ENCODE measurements around the gene ZNF580. TPM values are rescaled to one million over a fixed set of nuclear protein-coding genes. Genes with fewer than 3 reads are reported as not detected.

Gene ZNF580
- polyA plus RNA-seq, 3 donors from 2014 or later: 9.6 to 27.8 (median 13.8) TPM

GRCh38 chr19:55621673-55622231 lies 19.1 kb upstream of the ZNF580 start:
- peaks cover 5 to 12% (median 8%) of the 10 kb centered on the region in 3 donors for H3K27me3 Mint-ChIP-seq (ENCODE audit: low read depth in 3 of 3)
- peaks cover 22 to 33% of the 10 kb centered on the region in 2 donors for H3K4me1 Mint-ChIP-seq
- H3K9me3 Mint-ChIP-seq: no peaks in the 10 kb centered on the region
- H3K36me3 Mint-ChIP-seq: peaks cover 0 to 8% (median 4%) of the 10 kb centered on the region in 3 donors
- H3K4me3 Mint-ChIP-seq: no peak overlapping the region
- H3K27ac Mint-ChIP-seq: no peak overlapping the region
- no peak for DNase-seq

GRCh38 chr19:55622242-55622969 lies 18.4 kb upstream of the ZNF580 start:
- Mint-ChIP-seq H3K27ac (peak overlapping the region in 1 of 6 donors; percentile 69), H3K36me3 (peaks cover 0 to 6% (median 4%) of the 10 kb centered on the region in 3 donors), H3K4me1 (peaks cover 22 to 30% of the 10 kb centered on the region in 2 donors), H3K9me3 (no peaks in the 10 kb centered on the region), H3K27me3 (ENCODE audit: low read depth in 3 of 3) (peaks cover 5 to 10% (median 8%) of the 10 kb centered on the region in 3 donors), H3K4me3 (no peak overlapping the region)
- DNase-seq: no peak

- peaks cover 5 to 10% (median 8%) of the 10 kb centered on the region in 3 donors for H3K27me3 Mint-ChIP-seq (ENCODE audit: low read depth in 3 of 3)
- H3K9me3 Mint-ChIP-seq: no peaks in the 10 kb centered on the region
- peaks cover 0 to 4% (median 4%) of the 10 kb centered on the region in 3 donors for H3K36me3 Mint-ChIP-seq
- peaks cover 22 to 28% of the 10 kb centered on the region in 2 donors for H3K4me1 Mint-ChIP-seq
- no peak overlapping the region for H3K4me3 Mint-ChIP-seq
- peak overlapping the region in 2 of 6 donors; percentile 26 to 62 for H3K27ac Mint-ChIP-seq
- no peak for DNase-seq
These were observed 17.7 kb upstream of the ZNF580 start for GRCh38 chr19:55623130-55623529.

DNA sequence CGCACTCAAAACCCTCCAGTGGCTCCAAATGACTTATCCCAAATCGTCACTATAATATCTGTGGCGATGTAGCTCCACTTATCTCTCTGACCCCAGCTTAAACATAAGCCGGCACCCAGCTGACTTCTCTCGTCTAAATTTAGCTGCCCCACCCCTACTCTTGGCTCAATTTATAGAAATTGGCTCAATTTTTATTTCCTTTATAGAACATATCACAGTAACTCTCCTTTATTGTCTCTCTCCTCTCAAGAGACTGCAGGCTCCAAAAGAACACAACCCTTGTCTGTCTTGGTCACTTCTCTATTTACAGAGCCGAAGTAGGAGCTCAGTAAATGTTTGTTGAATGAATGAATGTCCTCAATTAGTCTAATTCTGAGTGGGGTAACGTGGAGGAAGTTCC lies 17.2 kb upstream of the ZNF580 start:
- no peak for DNase-seq
- Mint-ChIP-seq H3K9me3 (no peaks in the 10 kb centered on the region), H3K27ac (peak overlapping the region in 5 of 6 donors; percentile 52 to 97 (median 86)), H3K36me3 (peaks cover 0 to 4% (median 4%) of the 10 kb centered on the region in 3 donors), H3K4me1 (peaks cover 22 to 28% of the 10 kb centered on the region in 2 donors), H3K27me3 (ENCODE audit: low read depth in 3 of 3) (peaks cover 5 to 10% (median 8%) of the 10 kb centered on the region in 3 donors), H3K4me3 (peak overlapping the region in 2 of 5 donors; percentile 92 to 94)

DNA sequence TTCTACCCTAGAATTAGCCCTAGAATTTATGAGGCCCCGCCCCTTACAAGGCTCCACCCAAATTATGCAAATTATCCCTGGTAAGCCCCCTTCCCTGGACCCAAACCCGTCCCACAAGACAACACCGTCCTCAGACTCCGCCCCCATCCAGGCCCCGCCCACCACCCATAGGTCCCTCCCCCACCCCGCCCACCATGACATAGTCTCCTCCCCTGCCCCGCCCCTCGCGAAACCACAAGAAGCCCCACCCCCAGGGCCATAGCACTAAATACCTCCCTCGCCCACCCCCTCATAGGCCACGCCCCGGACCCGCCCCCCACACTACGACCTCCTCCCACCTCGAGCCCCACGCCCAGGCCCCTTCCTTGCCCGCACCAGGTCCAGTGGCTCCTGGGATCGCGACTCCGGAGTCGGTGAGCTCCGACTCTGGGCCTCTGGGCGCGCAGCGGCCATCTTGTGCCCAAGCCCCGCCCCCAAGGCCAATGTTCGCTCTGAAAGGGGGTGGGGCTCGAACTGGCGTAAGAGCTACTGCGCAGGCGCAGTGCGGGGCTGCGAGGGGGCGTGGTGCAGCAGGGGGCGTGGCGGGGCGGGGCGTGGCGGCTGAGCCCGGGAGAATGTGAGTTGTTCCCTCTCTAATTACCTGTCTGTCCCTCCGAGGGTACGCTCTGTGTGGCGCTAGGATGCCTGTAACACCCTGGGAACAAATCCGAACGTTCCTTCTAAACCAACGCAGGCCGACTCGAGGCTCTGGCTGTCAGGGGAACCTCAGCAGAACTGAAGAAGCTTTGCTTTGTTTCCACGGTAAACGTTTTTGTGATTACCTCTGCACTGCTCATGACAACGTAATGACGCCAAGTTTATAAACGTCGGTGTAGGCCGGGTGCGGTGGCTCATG lies 16.4 kb upstream of the ZNF580 start, which contains the start of gene ZNF784:
Gene ZNF784 (minus strand): TSS at position 458 of the 895 bp plus-strand sequence. CDS start 5 bp downstream, at position 453.
- H3K27me3 Mint-ChIP-seq (ENCODE audit: low read depth in 3 of 3): peaks cover 5 to 10% (median 8%) of the 10 kb centered on the region in 3 donors
- DNase-seq: peak; percentile 92 to 94 (median 93)
- peak within 1 kb of the TSS; percentile 80 to 98 (median 96) for H3K27ac Mint-ChIP-seq
- H3K4me1 Mint-ChIP-seq: peaks cover 22 to 28% of the 10 kb centered on the region in 2 donors
- peaks cover 0 to 4% (median 4%) of the 10 kb centered on the region in 3 donors for H3K36me3 Mint-ChIP-seq
- peak within 1 kb of the TSS; percentile 85 to 94 (median 88) for H3K4me3 Mint-ChIP-seq
- no peaks in the 10 kb centered on the region for H3K9me3 Mint-ChIP-seq

GRCh38 chr19:55625004-55625326 lies 15.8 kb upstream of the ZNF580 start:
- peaks cover 22 to 28% of the 10 kb centered on the region in 2 donors for H3K4me1 Mint-ChIP-seq

GRCh38 chr19:55626350-55626749 lies 14.5 kb upstream of the ZNF580 start:
- Mint-ChIP-seq H3K27ac (peak overlapping the region in 1 of 6 donors; percentile 29), H3K27me3 (ENCODE audit: low read depth in 3 of 3) (peaks cover 5 to 10% (median 8%) of the 10 kb centered on the region in 3 donors), H3K4me3 (peak overlapping the region in 1 of 5 donors; percentile 29), H3K4me1 (peaks cover 15 to 20% of the 10 kb centered on the region in 2 donors), H3K9me3 (no peaks in the 10 kb centered on the region), H3K36me3 (peaks cover 0 to 4% (median 4%) of the 10 kb centered on the region in 3 donors)
- peak in 1 of 3 donors; percentile 13 for DNase-seq

More at GRCh38 chr19:55625004-55625326, 15.8 kb upstream of the ZNF580 start:
- DNase-seq: no peak
- H3K36me3 Mint-ChIP-seq: peaks cover 0 to 4% (median 4%) of the 10 kb centered on the region in 3 donors
- no peaks in the 10 kb centered on the region for H3K9me3 Mint-ChIP-seq
- peak overlapping the region; percentile 85 to 94 (median 88) for H3K4me3 Mint-ChIP-seq
- peaks cover 5 to 10% (median 8%) of the 10 kb centered on the region in 3 donors for H3K27me3 Mint-ChIP-seq (ENCODE audit: low read depth in 3 of 3)
- H3K27ac Mint-ChIP-seq: peak overlapping the region; percentile 80 to 98 (median 96)

GRCh38 chr19:55632463-55632834 lies 8.4 kb upstream of the ZNF580 start:
- H3K27ac Mint-ChIP-seq: peak overlapping the region; percentile 4 to 84 (median 48)
- peaks cover 37 to 42% of the 10 kb centered on the region in 2 donors for H3K4me1 Mint-ChIP-seq
- H3K27me3 Mint-ChIP-seq (ENCODE audit: low read depth in 3 of 3): peaks cover 7 to 16% (median 16%) of the 10 kb centered on the region in 3 donors
- H3K9me3 Mint-ChIP-seq: no peaks in the 10 kb centered on the region
- DNase-seq: peak; percentile 83 to 87 (median 85)
- peak overlapping the region in 4 of 5 donors; percentile 5 to 39 (median 23) for H3K4me3 Mint-ChIP-seq
- H3K36me3 Mint-ChIP-seq: no peaks in the 10 kb centered on the region

- H3K36me3 Mint-ChIP-seq: peaks cover under 1 to 4% (median 3%) of the 10 kb centered on the region in 3 donors
- H3K27me3 Mint-ChIP-seq (ENCODE audit: low read depth in 3 of 3): peaks cover 7 to 19% (median 18%) of the 10 kb centered on the region in 3 donors
- DNase-seq: no peak
- peak overlapping the region; percentile 18 to 100 (median 97) for H3K4me3 Mint-ChIP-seq
- no peaks in the 10 kb centered on the region for H3K9me3 Mint-ChIP-seq
- peak overlapping the region in 2 of 6 donors; percentile 68 to 100 for H3K27ac Mint-ChIP-seq
- H3K4me1 Mint-ChIP-seq: peaks cover 45 to 52% of the 10 kb centered on the region in 2 donors
These were observed 6.9 kb upstream of the ZNF580 start for GRCh38 chr19:55633861-55634260.

- Mint-ChIP-seq H3K4me1 (peaks cover 60 to 61% of the 10 kb centered on the region in 2 donors), H3K9me3 (no peaks in the 10 kb centered on the region), H3K4me3 (peak overlapping the region; percentile 97 to 100 (median 98)), H3K27ac (peak overlapping the region; percentile 97 to 100 (median 100)), H3K27me3 (ENCODE audit: low read depth in 3 of 3) (peaks cover 7 to 19% (median 18%) of the 10 kb centered on the region in 3 donors), H3K36me3 (peaks cover 3 to 4% (median 3%) of the 10 kb centered on the region in 3 donors)
- peak in 1 of 3 donors; percentile 14 for DNase-seq
These were observed 5.5 kb upstream of the ZNF580 start for GRCh38 chr19:55635334-55635717.

GRCh38 chr19:55635856-55636440 lies 4.9 kb upstream of the ZNF580 start:
- Mint-ChIP-seq H3K27me3 (ENCODE audit: low read depth in 3 of 3) (peaks cover 10 to 19% (median 18%) of the 10 kb centered on the region in 3 donors), H3K4me1 (peaks cover 63 to 64% of the 10 kb centered on the region in 2 donors), H3K27ac (peak overlapping the region; percentile 97 to 100 (median 100)), H3K4me3 (peak overlapping the region; percentile 97 to 100 (median 98)), H3K9me3 (no peaks in the 10 kb centered on the region), H3K36me3 (peaks cover 3 to 4% (median 3%) of the 10 kb centered on the region in 3 donors)
- no peak for DNase-seq

- H3K4me3 Mint-ChIP-seq: peak overlapping the region; percentile 97 to 100 (median 98)
- no peaks in the 10 kb centered on the region for H3K9me3 Mint-ChIP-seq
- no peak for DNase-seq
- peak overlapping the region; percentile 97 to 100 (median 100) for H3K27ac Mint-ChIP-seq
- peaks cover 67 to 68% of the 10 kb centered on the region in 2 donors for H3K4me1 Mint-ChIP-seq
- peaks cover 10 to 19% (median 18%) of the 10 kb centered on the region in 3 donors for H3K27me3 Mint-ChIP-seq (ENCODE audit: low read depth in 3 of 3)
- H3K36me3 Mint-ChIP-seq: peaks cover 3 to 4% (median 3%) of the 10 kb centered on the region in 3 donors
These were observed 4.1 kb upstream of the ZNF580 start for GRCh38 chr19:55636723-55637122.
